ENCODE data around the gene DNM2. TPM values are rescaled to one million over a fixed set of nuclear protein-coding genes. Genes with fewer than 3 reads are reported as not detected.

DNM2 gene
- total RNA-seq, 4 donors from 2014 or later = 73.6 to 115 (median 93.7) TPM

DNA sequence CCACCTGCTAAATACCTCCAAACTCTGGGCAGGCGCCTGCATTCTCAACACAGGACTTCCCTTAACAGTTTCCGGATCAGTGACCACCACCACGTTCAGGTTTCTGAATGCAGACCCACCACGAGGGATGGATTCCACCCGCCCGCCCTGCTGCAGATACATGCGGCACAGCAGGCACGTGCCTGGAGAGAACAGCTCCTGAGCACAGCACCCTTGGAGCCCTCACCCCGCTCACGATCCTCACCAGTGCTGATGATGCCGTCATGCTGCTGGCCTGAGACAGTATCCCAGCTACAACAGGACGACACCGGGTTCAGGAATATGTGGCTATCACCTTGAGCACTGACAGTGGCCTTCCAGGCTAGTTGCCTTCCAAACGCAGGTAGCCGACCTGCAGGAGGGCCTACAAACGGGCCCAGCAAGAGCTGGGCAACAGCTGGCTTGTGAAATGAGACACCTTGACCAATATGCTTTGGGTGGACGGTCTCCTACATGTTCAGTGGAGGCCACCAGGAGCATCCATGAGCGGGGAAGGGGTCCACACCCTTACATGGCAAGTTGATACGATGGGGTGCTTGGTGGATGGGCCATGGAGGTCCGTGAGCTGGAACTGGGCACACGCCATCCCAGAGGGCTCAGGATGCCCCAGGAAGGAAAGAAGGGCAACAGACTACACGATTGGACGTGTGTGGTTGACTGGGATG lies 26.5 kb upstream of the DNM2 start:
- no peak for TF ChIP-seq POLR2A (IDR thresholded peaks at IDR 0.05; ENCODE audit: low read depth)
- no peak for TF ChIP-seq EP300 (IDR thresholded peaks at IDR 0.05)
- TF ChIP-seq POLR2AphosphoS5 (IDR thresholded peaks at IDR 0.05) = no peak
- TF ChIP-seq, protein P1, sequence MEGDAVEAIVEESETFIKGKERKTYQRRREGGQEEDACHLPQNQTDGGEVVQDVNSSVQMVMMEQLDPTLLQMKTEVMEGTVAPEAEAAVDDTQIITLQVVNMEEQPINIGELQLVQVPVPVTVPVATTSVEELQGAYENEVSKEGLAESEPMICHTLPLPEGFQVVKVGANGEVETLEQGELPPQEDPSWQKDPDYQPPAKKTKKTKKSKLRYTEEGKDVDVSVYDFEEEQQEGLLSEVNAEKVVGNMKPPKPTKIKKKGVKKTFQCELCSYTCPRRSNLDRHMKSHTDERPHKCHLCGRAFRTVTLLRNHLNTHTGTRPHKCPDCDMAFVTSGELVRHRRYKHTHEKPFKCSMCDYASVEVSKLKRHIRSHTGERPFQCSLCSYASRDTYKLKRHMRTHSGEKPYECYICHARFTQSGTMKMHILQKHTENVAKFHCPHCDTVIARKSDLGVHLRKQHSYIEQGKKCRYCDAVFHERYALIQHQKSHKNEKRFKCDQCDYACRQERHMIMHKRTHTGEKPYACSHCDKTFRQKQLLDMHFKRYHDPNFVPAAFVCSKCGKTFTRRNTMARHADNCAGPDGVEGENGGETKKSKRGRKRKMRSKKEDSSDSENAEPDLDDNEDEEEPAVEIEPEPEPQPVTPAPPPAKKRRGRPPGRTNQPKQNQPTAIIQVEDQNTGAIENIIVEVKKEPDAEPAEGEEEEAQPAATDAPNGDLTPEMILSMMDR (IDR thresholded peaks at IDR 0.05) = no peak
- intact Hi-C loops (cut with DNase I) = no loop called here

GRCh38 chr19:10691883-10692282 lies 26.0 kb upstream of the DNM2 start:
- intact Hi-C loops (cut with DNase I) = no loop called here
- H3K9me3 ChIP-seq = no peaks in the 10 kb centered on the region
- DNase-seq (ENCODE audit: extremely low spot score) = no peak
- H3K36me3 ChIP-seq = peaks cover 42 to 65% (median 58%) of the 10 kb centered on the region in 4 donors
- H3K27me3 ChIP-seq = no peaks in the 10 kb centered on the region
- TF ChIP-seq POLR2AphosphoS5 (IDR thresholded peaks at IDR 0.05) (no peak), EP300 (IDR thresholded peaks at IDR 0.05) (no peak), POLR2A (IDR thresholded peaks at IDR 0.05; ENCODE audit: low read depth) (no peak)
- TF ChIP-seq, protein P1 (IDR thresholded peaks at IDR 0.05) = no peak
- no peak overlapping the region for H3K4me3 ChIP-seq
- H3K27ac ChIP-seq (replicated peaks in 1 of 4) = no peak overlapping the region
- H3K4me1 ChIP-seq = peaks cover 18 to 28% (median 26%) of the 10 kb centered on the region in 4 donors
- 86% methylated on average over 5 of the region's 5 CpGs for WGBS

More for the DNA sequence above, 26.5 kb upstream of the DNM2 start:
- no peak overlapping the region for H3K4me3 ChIP-seq
- WGBS = 80% methylated on average over 8 of the region's 23 CpGs
- H3K4me1 ChIP-seq = peaks cover 21 to 26% (median 24%) of the 10 kb centered on the region in 4 donors
- H3K27ac ChIP-seq (replicated peaks in 1 of 4) = no peak overlapping the region
- H3K9me3 ChIP-seq = no peaks in the 10 kb centered on the region
- peaks cover 44 to 70% (median 64%) of the 10 kb centered on the region in 4 donors for H3K36me3 ChIP-seq
- H3K27me3 ChIP-seq = no peaks in the 10 kb centered on the region
- DNase-seq (ENCODE audit: extremely low spot score) = no peak

- 73% methylated on average over 5 of the region's 5 CpGs for WGBS
- intact Hi-C loops (cut with DNase I) = no loop called here
- H3K4me1 ChIP-seq = peaks cover 10 to 28% (median 26%) of the 10 kb centered on the region in 4 donors
Observed at GRCh38 chr19:10692673-10693264, 25.1 kb upstream of the DNM2 start.

GRCh38 chr19:10694706-10695307 lies 23.1 kb upstream of the DNM2 start:
- WGBS = 39% methylated on average over 8 of the region's 16 CpGs
- intact Hi-C loops (cut with DNase I) = no loop called here
- DNase-seq (ENCODE audit: extremely low spot score) = no peak
- H3K9me3 ChIP-seq = no peaks in the 10 kb centered on the region
- peaks cover 14 to 36% (median 29%) of the 10 kb centered on the region in 4 donors for H3K36me3 ChIP-seq
- no peak for TF ChIP-seq POLR2AphosphoS5 (IDR thresholded peaks at IDR 0.05)
- TF ChIP-seq POLR2A (IDR thresholded peaks at IDR 0.05; ENCODE audit: low read depth) = no peak
- TF ChIP-seq, protein P1 (IDR thresholded peaks at IDR 0.05) = no peak
- TF ChIP-seq EP300 (IDR thresholded peaks at IDR 0.05) = no peak
- no peak overlapping the region for H3K4me3 ChIP-seq
- peaks cover 10 to 28% (median 26%) of the 10 kb centered on the region in 4 donors for H3K4me1 ChIP-seq
- no peak overlapping the region for H3K27ac ChIP-seq (replicated peaks in 1 of 4)
- no peaks in the 10 kb centered on the region for H3K27me3 ChIP-seq

More at GRCh38 chr19:10692673-10693264, 25.1 kb upstream of the DNM2 start:
- peaks cover 33 to 56% (median 49%) of the 10 kb centered on the region in 4 donors for H3K36me3 ChIP-seq
- no peak overlapping the region for H3K4me3 ChIP-seq
- no peak overlapping the region for H3K27ac ChIP-seq (replicated peaks in 1 of 4)
- TF ChIP-seq EP300 (IDR thresholded peaks at IDR 0.05) = no peak
- no peak for TF ChIP-seq POLR2AphosphoS5 (IDR thresholded peaks at IDR 0.05)
- TF ChIP-seq, protein P1 (IDR thresholded peaks at IDR 0.05) = no peak
- TF ChIP-seq POLR2A (IDR thresholded peaks at IDR 0.05; ENCODE audit: low read depth) = no peak
- no peaks in the 10 kb centered on the region for H3K9me3 ChIP-seq
- H3K27me3 ChIP-seq = no peaks in the 10 kb centered on the region
- DNase-seq (ENCODE audit: extremely low spot score) = no peak
